Stomach (tissue), 9 donors: ENCODE results near the gene VEGFA. TPM values are rescaled to one million over a fixed set of nuclear protein-coding genes. Genes with fewer than 3 reads are reported as not detected.

Experiments used
- DNase-seq, 2 donors: peaks; one replicate each; pipeline versions ENCODE4 v3.0.0 to v3.0.0-alpha.2; 2013 to 2019
- H3K27ac ChIP-seq, 5 donors: fragments of 200-600 bp in 4 of 5; sonication (generic) in 4 of 5; one replicate each; pipeline ENCODE4 v1.5.1; 2013 to 2019; ENCODE audit warnings: mild to moderate bottlenecking in 1 of 5, moderate library complexity in 1 of 5
- H3K27me3 ChIP-seq, 3 donors: fragments of 200-600 bp; sonication (generic); one replicate each; pipeline ENCODE4 v1.5.1; 2017 to 2019; ENCODE audit warnings: mixed run types in 1 of 3
- H3K36me3 ChIP-seq, 4 donors: fragments of 200-600 bp; sonication (generic); 1 replicate in 3 of 4; 2 replicates in 1 of 4; pipeline ENCODE4 v1.5.1; 2016 to 2019
- H3K4me1 ChIP-seq, 4 donors: fragments of 200-600 bp; sonication (generic); one replicate each; pipeline ENCODE4 v1.5.1; 2016 to 2019
- H3K4me3 ChIP-seq, 4 donors: fragments of 200-600 bp; sonication (generic) in 3 of 4; one replicate each; pipeline ENCODE4 v1.5.1; 2016 to 2019; ENCODE audit warnings: mild to moderate bottlenecking in 1 of 4
- H3K9me3 ChIP-seq, 4 donors: fragments of 200-600 bp; sonication (generic); one replicate each; pipeline ENCODE4 v1.5.1; 2016 to 2019
- CTCF ChIP-seq, 7 experiments: fragments of 450-650 bp in 4 of 7; fragments of 200-600 bp in 3 of 7; sonication (generic) in 3 of 7; IDR thresholded peaks; one replicate each; pipeline ENCODE4 v1.5.1; 2016 to 2019; ENCODE audit warnings: antibody characterized with exemption in 7 of 7, control low read depth in 2 of 7, mild to moderate bottlenecking in 1 of 7
- EP300 ChIP-seq: sonication (generic); formaldehyde crosslinking; IDR thresholded peaks from one replicate; pipeline ENCODE4 v1.6.1; 2017; ENCODE audit warnings: antibody characterized with exemption
- POLR2A ChIP-seq, 4 donors: fragments of 450-650 bp; IDR thresholded peaks; one replicate each; pipeline ENCODE4 v1.6.1; 2016; ENCODE audit warnings: antibody characterized with exemption in 4 of 4, control low read depth in 2 of 4, mild to moderate bottlenecking in 1 of 4, moderate library complexity in 1 of 4
- POLR2AphosphoS5 ChIP-seq, 3 donors: sonication (generic); formaldehyde crosslinking; IDR thresholded peaks; one replicate each; pipeline ENCODE4 v1.6.1; 2016; ENCODE audit warnings: antibody characterized with exemption in 3 of 3
- WGBS, 5 donors: extraction: QIAGEN DNeasy Blood & Tissue Kit in 3 of 5; methylation state at CpG; one replicate each; pipeline versions ENCODE4 v1.1.5 to v1.1.7; 2013 to 2018; 5-methylcytosine and 5-hydroxymethylcytosine counted together
- intact Hi-C: fragments of 100-400 bp; cut with DNase I; formaldehyde crosslinking; loops from one replicate; pipeline ENCODE4 v1.15.1; 2023; ENCODE audit warnings: low total_unique reads
- polyA plus RNA-seq, 3 donors: library from polyadenylated mRNA; stranded (reverse); fragments of 200-250 nt; gene quantifications; one replicate each; pipeline ENCODE4 v1.2.3, GENCODE V29; 2013
- total RNA-seq, 5 donors: library from RNA; depleted of rRNA; stranded (reverse); fragments of >200 nt; gene quantifications; one replicate each; pipeline versions ENCODE4 v1.1.0 to v1.2.3, GENCODE V29; 2014 to 2016
- donor health status: healthy with polysubstance abuse.
- donor health status: Bipolar disorder and iron deficiency.
- donor health status: healthy.

VEGFA gene
- total and polyA plus RNA-seq, 8 donors: 28.6 to 438 (median 235) TPM

GRCh38 chr6:43738877-43739641 is 31.0 kb upstream of the VEGFA start:
- Histone ChIP-seq H3K27me3 (no peaks in the 10 kb centered on the region), H3K27ac (no peak overlapping the region), H3K4me1 (peaks cover 0 to 12% (median 2%) of the 10 kb centered on the region in 4 donors), H3K9me3 (no peaks in the 10 kb centered on the region), H3K36me3 (no peaks in the 10 kb centered on the region), H3K4me3 (no peak overlapping the region)
- peak in 1 of 2 donors; percentile 17 for DNase-seq
- intact Hi-C loops: no loop called here
- TF ChIP-seq POLR2AphosphoS5 (IDR thresholded peaks at IDR 0.05) (no peak), CTCF (IDR thresholded peaks at IDR 0.05) (no peak), POLR2A (IDR thresholded peaks at IDR 0.05) (no peak), EP300 (no peak)
- 76 to 83% (median 80%) methylated on average over 11 of the region's 11 CpGs for WGBS, 5 donors

- H3K9me3 ChIP-seq: no peaks in the 10 kb centered on the region
- 47 to 61% (median 52%) methylated on average over 4 of the region's 4 CpGs for WGBS, 5 donors
- no peak overlapping the region for H3K4me3 ChIP-seq
- peaks cover 0 to 12% (median 2%) of the 10 kb centered on the region in 4 donors for H3K4me1 ChIP-seq
- peak in 1 of 2 donors; percentile 8 for DNase-seq
- intact Hi-C loops: no loop called here
- H3K27me3 ChIP-seq: no peaks in the 10 kb centered on the region
- no peak overlapping the region for H3K27ac ChIP-seq
- H3K36me3 ChIP-seq: no peaks in the 10 kb centered on the region
- TF ChIP-seq POLR2A (IDR thresholded peaks at IDR 0.05): no peak
- TF ChIP-seq POLR2AphosphoS5 (IDR thresholded peaks at IDR 0.05): no peak
- TF ChIP-seq CTCF (IDR thresholded peaks at IDR 0.05): no peak
- TF ChIP-seq EP300: no peak
These were observed 30.3 kb upstream of the VEGFA start for GRCh38 chr6:43739642-43740091.

GRCh38 chr6:43740321-43740960 is 29.6 kb upstream of the VEGFA start:
- H3K9me3 ChIP-seq: no peaks in the 10 kb centered on the region
- no peak overlapping the region for H3K27ac ChIP-seq
- peak in 1 of 2 donors; percentile 1 for DNase-seq
- H3K4me3 ChIP-seq: no peak overlapping the region
- no peak for TF ChIP-seq POLR2A (IDR thresholded peaks at IDR 0.05)
- TF ChIP-seq CTCF (IDR thresholded peaks at IDR 0.05): no peak
- TF ChIP-seq POLR2AphosphoS5 (IDR thresholded peaks at IDR 0.05): no peak
- no peaks in the 10 kb centered on the region for H3K36me3 ChIP-seq
- 71 to 90% (median 83%) methylated on average over 5 to 6 of the region's 6 CpGs for WGBS, 5 donors
- intact Hi-C loops: no loop called here
- no peaks in the 10 kb centered on the region for H3K27me3 ChIP-seq
- peaks cover 0 to 12% (median 4%) of the 10 kb centered on the region in 4 donors for H3K4me1 ChIP-seq

GRCh38 chr6:43740961-43741764 is 28.8 kb upstream of the VEGFA start:
- TF ChIP-seq POLR2A (IDR thresholded peaks at IDR 0.05) (no peak), POLR2AphosphoS5 (IDR thresholded peaks at IDR 0.05) (no peak), EP300 (no peak), CTCF (IDR thresholded peaks at IDR 0.05) (no peak)
- 61 to 76% (median 68%) methylated on average over 6 of the region's 6 CpGs for WGBS, 5 donors
- Histone ChIP-seq H3K27ac (no peak overlapping the region), H3K4me3 (no peak overlapping the region), H3K27me3 (no peaks in the 10 kb centered on the region), H3K4me1 (peaks cover 0 to 12% (median 5%) of the 10 kb centered on the region in 4 donors), H3K9me3 (no peaks in the 10 kb centered on the region), H3K36me3 (no peaks in the 10 kb centered on the region)
- peak in 1 of 2 donors; percentile 13 for DNase-seq
- intact Hi-C loops: no loop called here
